Activated naive CD4-positive, alpha-beta T cell treated with anti-CD3 and anti-CD28 coated beads for 36 hours (primary cell): ENCODE measurements around the gene UBA6. TPM values are rescaled to one million over a fixed set of nuclear protein-coding genes. Genes with fewer than 3 reads are reported as not detected.
"Not testable (repeated sequence)": the region's sequence is repeated elsewhere in the genome, so short reads cannot be mapped to it uniquely, and the experiment has no call there.

ENCODE experiments used
- CTCF ChIA-PET: fragments of 350-600 bp; sonication (Branson Sonifier 250); formaldehyde crosslinking; loops from one replicate; lab custom pipeline; 2021; ENCODE audit warnings: antibody characterized with exemption; lab: Charles Lee
- DNase-seq: peaks from one replicate; pipeline ENCODE4 v3.0.0-alpha.2; 2020
- H3K27ac Mint-ChIP-seq: one replicate; pipeline ENCODE4 v1.8.0; 2021; ENCODE audit warnings: mild to moderate bottlenecking, mixed read lengths
- H3K27me3 Mint-ChIP-seq: one replicate; pipeline ENCODE4 v1.8.0; 2021; ENCODE audit warnings: low read depth, mixed read lengths
- H3K36me3 Mint-ChIP-seq: one replicate; pipeline ENCODE4 v1.8.0; 2021; ENCODE audit warnings: low read depth, mixed read lengths
- H3K4me1 Mint-ChIP-seq: one replicate; pipeline ENCODE4 v1.8.0; 2021; ENCODE audit warnings: low read depth, mixed read lengths
- H3K4me3 Mint-ChIP-seq: one replicate; pipeline ENCODE4 v1.8.0; 2021; ENCODE audit warnings: mild to moderate bottlenecking, moderate library complexity, mixed read lengths
- H3K9me3 Mint-ChIP-seq: one replicate; pipeline ENCODE4 v1.8.0; 2021; ENCODE audit warnings: mixed read lengths
- intact Hi-C: fragments of 100-400 bp; cut with micrococcal nuclease; formaldehyde crosslinking; loops from one replicate; pipeline ENCODE4 v1.15.1; 2023
- total RNA-seq, 2 experiments: library from RNA; stranded (reverse); gene quantifications; one replicate each; pipeline ENCODE4 v1.2.3, GENCODE V29; 2021

UBA6 gene
- total RNA-seq, 2 experiments from 2014 or later: 71.6 to 79.5 TPM

GRCh38 chr4:67651536-67651935, 49.4 kb downstream of the UBA6 start:
- CTCF ChIA-PET: no interaction called here
- intact Hi-C loops: no loop called here
- Mint-ChIP-seq H3K4me3 (no peak overlapping the region), H3K4me1 (no peaks in the 10 kb centered on the region), H3K27me3 (no peaks in the 10 kb centered on the region), H3K27ac (no peak overlapping the region), H3K36me3 (peaks cover 40% of the 10 kb centered on the region), H3K9me3 (peaks cover 9% of the 10 kb centered on the region)
- no peak for DNase-seq

- Mint-ChIP-seq H3K4me1 (peaks cover 2% of the 10 kb centered on the region), H3K27me3 (no peaks in the 10 kb centered on the region), H3K4me3 (no peak overlapping the region), H3K27ac (no peak overlapping the region), H3K36me3 (peaks cover 30% of the 10 kb centered on the region), H3K9me3 (no peaks in the 10 kb centered on the region)
- intact Hi-C loops: no loop called here
- CTCF ChIA-PET: no interaction called here
- DNase-seq: no peak
Measured at GRCh38 chr4:67638136-67638535, 62.8 kb downstream of the UBA6 start.

GRCh38 chr4:67636978-67637377, 64.0 kb downstream of the UBA6 start:
- H3K9me3 Mint-ChIP-seq, intact Hi-C loops, CTCF ChIA-PET, DNase-seq, H3K27me3 Mint-ChIP-seq, H3K4me1 Mint-ChIP-seq, H3K27ac Mint-ChIP-seq, H3K4me3 Mint-ChIP-seq: not testable (repeated sequence)
- H3K36me3 Mint-ChIP-seq: peaks cover 35% of the 10 kb centered on the region

GRCh38 chr4:67635331-67635730, 65.6 kb downstream of the UBA6 start:
- no peaks in the 10 kb centered on the region for H3K9me3 Mint-ChIP-seq
- H3K4me3 Mint-ChIP-seq: no peak overlapping the region
- intact Hi-C loops: no loop called here
- no peaks in the 10 kb centered on the region for H3K27me3 Mint-ChIP-seq
- no peak overlapping the region for H3K27ac Mint-ChIP-seq
- DNase-seq: no peak
- no peaks in the 10 kb centered on the region for H3K4me1 Mint-ChIP-seq
- H3K36me3 Mint-ChIP-seq: peaks cover 32% of the 10 kb centered on the region
- CTCF ChIA-PET: no interaction called here

- Mint-ChIP-seq H3K27me3 (no peaks in the 10 kb centered on the region), H3K36me3 (peaks cover 30% of the 10 kb centered on the region), H3K27ac (no peak overlapping the region), H3K4me1 (no peaks in the 10 kb centered on the region), H3K9me3 (no peaks in the 10 kb centered on the region), H3K4me3 (no peak overlapping the region)
- DNase-seq: no peak
- intact Hi-C loops: no loop called here
- CTCF ChIA-PET: no interaction called here
Measured at GRCh38 chr4:67634741-67635140, 66.2 kb downstream of the UBA6 start.

DNA sequence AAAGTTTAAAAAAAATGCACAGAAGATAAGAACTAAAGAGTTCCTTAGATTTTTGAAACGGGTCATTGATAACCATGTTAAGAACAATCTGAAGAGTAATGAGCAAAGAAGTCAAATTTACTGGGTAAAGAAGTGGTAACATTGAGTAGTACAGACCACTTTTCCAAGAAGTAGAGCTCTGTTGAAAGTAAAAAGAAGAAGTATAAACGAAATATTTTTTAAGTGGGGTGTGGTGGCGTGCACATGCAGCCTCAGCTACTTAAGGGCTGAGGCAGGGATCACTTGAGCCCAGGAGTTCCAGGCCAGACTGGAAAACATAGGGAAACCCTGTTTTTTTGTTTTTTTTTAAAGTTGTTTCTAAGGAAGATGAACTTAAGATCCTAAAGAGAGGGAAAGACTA, 68.5 kb downstream of the UBA6 start:
- no peaks in the 10 kb centered on the region for H3K9me3 Mint-ChIP-seq
- H3K36me3 Mint-ChIP-seq: peaks cover 18% of the 10 kb centered on the region
- no peak for DNase-seq
- CTCF ChIA-PET: no interaction called here
- H3K27me3 Mint-ChIP-seq: no peaks in the 10 kb centered on the region
- intact Hi-C loops: no loop called here
- no peak overlapping the region for H3K4me3 Mint-ChIP-seq
- no peaks in the 10 kb centered on the region for H3K4me1 Mint-ChIP-seq
- H3K27ac Mint-ChIP-seq: no peak overlapping the region

GRCh38 chr4:67624939-67625338, 76.0 kb downstream of the UBA6 start:
- Mint-ChIP-seq H3K9me3 (no peaks in the 10 kb centered on the region), H3K36me3 (peaks cover 10% of the 10 kb centered on the region), H3K4me1 (no peaks in the 10 kb centered on the region), H3K27me3 (no peaks in the 10 kb centered on the region), H3K4me3 (no peak overlapping the region), H3K27ac (no peak overlapping the region)
- DNase-seq: no peak
- intact Hi-C loops: loop anchor here (2.0 kb wide), 1 partner anchor 76 kb away; no protein-coding TSS in a partner anchor
- CTCF ChIA-PET: interaction anchor here (0.8 kb wide), 1 partner anchor 75 kb away, joined by 3 read pairs; no protein-coding TSS in a partner anchor

GRCh38 chr4:67616478-67616877, 84.5 kb downstream of the UBA6 start:
- H3K9me3 Mint-ChIP-seq: peaks cover 7% of the 10 kb centered on the region
- intact Hi-C loops: no loop called here
- CTCF ChIA-PET: no interaction called here
- DNase-seq: no peak
- no peak overlapping the region for H3K4me3 Mint-ChIP-seq
- H3K27me3 Mint-ChIP-seq: no peaks in the 10 kb centered on the region
- H3K36me3 Mint-ChIP-seq: peaks cover 41% of the 10 kb centered on the region
- H3K27ac Mint-ChIP-seq: no peak overlapping the region
- no peaks in the 10 kb centered on the region for H3K4me1 Mint-ChIP-seq

DNA sequence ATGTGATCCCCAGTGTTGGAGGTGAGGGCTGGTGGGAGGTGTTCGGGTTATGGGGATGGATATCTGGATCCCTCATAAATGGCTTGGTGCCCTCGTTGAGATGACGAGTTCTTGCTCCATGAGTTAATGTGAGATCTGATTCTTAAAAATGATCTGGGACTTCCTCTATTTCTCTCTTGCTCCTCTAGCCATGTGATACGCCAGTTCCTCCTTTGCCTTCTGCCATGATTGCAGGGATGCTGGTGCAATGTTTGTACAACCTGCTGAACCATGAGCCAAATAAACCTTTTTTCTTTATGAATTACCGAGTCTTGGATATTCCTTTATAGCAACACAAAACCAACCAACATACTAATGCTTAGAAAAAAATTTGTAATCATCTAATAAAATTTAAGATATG, 85.8 kb downstream of the UBA6 start:
- Mint-ChIP-seq H3K4me1 (no peaks in the 10 kb centered on the region), H3K27me3 (no peaks in the 10 kb centered on the region), H3K9me3 (peaks cover 10% of the 10 kb centered on the region), H3K27ac (no peak overlapping the region), H3K4me3 (no peak overlapping the region), H3K36me3 (peaks cover 40% of the 10 kb centered on the region)
- DNase-seq: no peak
- intact Hi-C loops: no loop called here
- CTCF ChIA-PET: no interaction called here

GRCh38 chr4:67614186-67614585, 86.8 kb downstream of the UBA6 start:
- Mint-ChIP-seq H3K27me3 (no peaks in the 10 kb centered on the region), H3K36me3 (peaks cover 41% of the 10 kb centered on the region), H3K27ac (no peak overlapping the region), H3K4me3 (no peak overlapping the region), H3K4me1 (no peaks in the 10 kb centered on the region), H3K9me3 (peaks cover 18% of the 10 kb centered on the region)
- DNase-seq: no peak
- intact Hi-C loops: no loop called here
- CTCF ChIA-PET: no interaction called here

DNA sequence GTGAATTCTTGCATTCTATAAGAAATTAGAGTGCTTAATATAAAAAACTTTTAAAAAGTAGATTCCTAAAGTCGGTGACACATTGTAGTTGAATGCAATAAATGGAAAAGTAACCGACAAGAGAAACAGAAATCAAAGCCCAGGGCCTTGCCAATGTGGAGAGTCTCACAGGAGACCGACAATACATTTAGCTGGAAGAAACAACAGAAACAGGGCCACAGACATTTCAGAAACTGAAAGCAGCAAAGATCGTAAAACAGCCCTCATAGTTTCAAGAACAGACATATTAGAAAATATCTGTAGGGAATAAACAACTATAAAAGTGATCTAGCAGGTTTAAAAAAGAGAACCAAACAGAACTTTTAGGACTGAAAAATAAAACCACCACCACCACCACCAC, 92.9 kb downstream of the UBA6 start:
- CTCF ChIA-PET: no interaction called here
- peaks cover 14% of the 10 kb centered on the region for H3K9me3 Mint-ChIP-seq
- no peak overlapping the region for H3K27ac Mint-ChIP-seq
- intact Hi-C loops: no loop called here
- H3K36me3 Mint-ChIP-seq: peaks cover 25% of the 10 kb centered on the region
- peaks cover 2% of the 10 kb centered on the region for H3K4me1 Mint-ChIP-seq
- no peak overlapping the region for H3K4me3 Mint-ChIP-seq
- DNase-seq: no peak
- H3K27me3 Mint-ChIP-seq: no peaks in the 10 kb centered on the region

GRCh38 chr4:67604749-67605148, 96.2 kb downstream of the UBA6 start:
- Mint-ChIP-seq H3K4me1 (peaks cover 2% of the 10 kb centered on the region), H3K27me3 (no peaks in the 10 kb centered on the region), H3K4me3 (no peak overlapping the region), H3K9me3 (peaks cover 5% of the 10 kb centered on the region), H3K36me3 (peaks cover 23% of the 10 kb centered on the region), H3K27ac (no peak overlapping the region)
- intact Hi-C loops: no loop called here
- CTCF ChIA-PET: interaction anchor here (1.1 to 1.3 kb wide), 3 partner anchors 13 to 62 kb away, joined by 3 to 5 read pairs (median 4); no protein-coding TSS in a partner anchor
- no peak for DNase-seq

GRCh38 chr4:67604029-67604381, 97.0 kb downstream of the UBA6 start:
- H3K27me3 Mint-ChIP-seq: no peaks in the 10 kb centered on the region
- CTCF ChIA-PET: interaction anchor here (1.2 kb wide), 1 partner anchor 12 kb away, joined by 4 read pairs; no protein-coding TSS in a partner anchor
- peaks cover 2% of the 10 kb centered on the region for H3K4me1 Mint-ChIP-seq
- H3K36me3 Mint-ChIP-seq: peaks cover 23% of the 10 kb centered on the region
- no peak overlapping the region for H3K4me3 Mint-ChIP-seq
- no peaks in the 10 kb centered on the region for H3K9me3 Mint-ChIP-seq
- DNase-seq: no peak
- intact Hi-C loops: no loop called here
- H3K27ac Mint-ChIP-seq: no peak overlapping the region
